Left lung (tissue), 10 donors: Measurements from ENCODE around the gene SLC13A5. TPM values are rescaled to one million over a fixed set of nuclear protein-coding genes. Genes with fewer than 3 reads are reported as not detected.

Experiments used
- ATAC-seq: fragments of 200-7000 bp; cut with Tn5 transposase; one replicate; pipeline ENCODE4 v1.9.1; 2020; ENCODE audit warnings: moderate library complexity
- DNase-seq, 4 donors: peaks; one replicate each; pipeline ENCODE4 v3.0.0-alpha.2; 2013 to 2020
- H3K27ac ChIP-seq, 2 donors: fragments of 200-600 bp; sonication (generic) in 1 of 2; one replicate each; pipeline versions ENCODE4 v1.5.0 to v1.8.0; 2020 to 2021
- H3K27me3 ChIP-seq, 2 donors: fragments of 200-600 bp; sonication (generic) in 1 of 2; one replicate each; pipeline versions ENCODE4 v1.5.0 to v1.8.0; 2020 to 2021
- H3K36me3 ChIP-seq, 2 donors: fragments of 200-600 bp; sonication (generic) in 1 of 2; one replicate each; pipeline versions ENCODE4 v1.5.0 to v1.8.0; 2020 to 2021
- H3K4me1 ChIP-seq, 2 donors: fragments of 200-600 bp; one replicate each; pipeline ENCODE4 v1.8.0; 2021
- H3K4me3 ChIP-seq, 2 donors: fragments of 200-600 bp; sonication (generic) in 1 of 2; one replicate each; pipeline versions ENCODE4 v1.5.0 to v1.8.0; 2020 to 2021; ENCODE audit warnings: mild to moderate bottlenecking in 1 of 2
- H3K9me3 ChIP-seq, 2 donors: fragments of 200-600 bp; sonication (generic) in 1 of 2; one replicate each; pipeline versions ENCODE4 v1.5.0 to v1.8.0; 2020 to 2021
- CTCF ChIP-seq, 2 donors: fragments of 200-600 bp; sonication (generic) in 1 of 2; IDR thresholded peaks; one replicate each; pipeline versions ENCODE4 v1.5.0 to v1.8.0; 2021; ENCODE audit warnings: antibody characterized with exemption in 2 of 2
- intact Hi-C, 2 donors: fragments of 100-400 bp; cut with DNase I; formaldehyde crosslinking; loops; one replicate each; pipeline versions ENCODE4 v1.11.2 to v1.14.2; 2022
- polyA plus RNA-seq, 6 donors: library from polyadenylated mRNA; unstranded; fragments of 120-200 nt; gene quantifications; one replicate each; pipeline ENCODE4 v1.2.1, GENCODE V29; 2013; ENCODE audit not compliant: insufficient read length in 6 of 6
- total RNA-seq, 2 donors: library from RNA; stranded (reverse); fragmentation: NEBNext Ultra II Directional; extraction: Animal tissue kit (Norgen Biotek cat#: 25700); gene quantifications; one replicate each; pipeline ENCODE4 v1.2.1, GENCODE V29; 2021
- donor health status: DM: no; HTN: yes; CAD: no.
- donor health status: DM: no; HTN: no; CAD: no.

The SLC13A5 gene
- total and polyA plus RNA-seq, 8 donors: 0.17 to 0.77 (median 0.47) TPM; not detected in 1

- Histone ChIP-seq H3K9me3 (no peaks in the 10 kb centered on the region), H3K27me3 (peaks cover 0 to 27% of the 10 kb centered on the region in 2 donors), H3K4me1 (no peaks in the 10 kb centered on the region), H3K36me3 (no peaks in the 10 kb centered on the region), H3K27ac (no peak overlapping the region), H3K4me3 (no peak overlapping the region)
- no peak for TF ChIP-seq CTCF (IDR thresholded peaks at IDR 0.05)
- DNase-seq (no peak), ATAC-seq (no peak)
- intact Hi-C loops: no loop called here
Measured at GRCh38 chr17:6686026-6686425, 27.1 kb downstream of the SLC13A5 start.

GRCh38 chr17:6684881-6685767, 28.0 kb downstream of the SLC13A5 start:
- ATAC-seq: no peak
- Histone ChIP-seq H3K9me3 (no peaks in the 10 kb centered on the region), H3K36me3 (no peaks in the 10 kb centered on the region), H3K27ac (no peak overlapping the region), H3K4me3 (no peak overlapping the region), H3K4me1 (no peaks in the 10 kb centered on the region), H3K27me3 (peaks cover 0 to 27% of the 10 kb centered on the region in 2 donors)
- no peak for TF ChIP-seq CTCF (IDR thresholded peaks at IDR 0.05)
- DNase-seq: no peak
- intact Hi-C loops: no loop called here

- DNase-seq (no peak), ATAC-seq (no peak)
- H3K9me3 ChIP-seq: no peaks in the 10 kb centered on the region
- intact Hi-C loops: no loop called here
- H3K4me3 ChIP-seq: no peak overlapping the region
- no peaks in the 10 kb centered on the region for H3K36me3 ChIP-seq
- no peaks in the 10 kb centered on the region for H3K4me1 ChIP-seq
- peaks cover 0 to 31% of the 10 kb centered on the region in 2 donors for H3K27me3 ChIP-seq
- TF ChIP-seq CTCF (IDR thresholded peaks at IDR 0.05): no peak
- H3K27ac ChIP-seq: no peak overlapping the region
Measured at GRCh38 chr17:6684460-6684783, 28.7 kb downstream of the SLC13A5 start.

- no peaks in the 10 kb centered on the region for H3K4me1 ChIP-seq
- ATAC-seq: no peak
- H3K27ac ChIP-seq: no peak overlapping the region
- H3K36me3 ChIP-seq: no peaks in the 10 kb centered on the region
- peaks cover 0 to 36% of the 10 kb centered on the region in 2 donors for H3K27me3 ChIP-seq
- no peak for TF ChIP-seq CTCF (IDR thresholded peaks at IDR 0.05)
- no peak overlapping the region for H3K4me3 ChIP-seq
- intact Hi-C loops: no loop called here
- H3K9me3 ChIP-seq: no peaks in the 10 kb centered on the region
- no peak for DNase-seq
Measured at GRCh38 chr17:6683730-6684459, 29.3 kb downstream of the SLC13A5 start.

- intact Hi-C loops: no loop called here
- no peaks in the 10 kb centered on the region for H3K9me3 ChIP-seq
- TF ChIP-seq CTCF (IDR thresholded peaks at IDR 0.05): no peak
- peaks cover 0 to 43% of the 10 kb centered on the region in 2 donors for H3K27me3 ChIP-seq
- no peaks in the 10 kb centered on the region for H3K36me3 ChIP-seq
- no peak for DNase-seq
- no peak overlapping the region for H3K4me3 ChIP-seq
- ATAC-seq: no peak
- H3K4me1 ChIP-seq: no peaks in the 10 kb centered on the region
- H3K27ac ChIP-seq: no peak overlapping the region
Measured at GRCh38 chr17:6683081-6683684, 30.0 kb downstream of the SLC13A5 start.
